Activated CD4-positive, alpha-beta T cell treated with anti-CD3 and anti-CD28 coated beads, Interleukin-2, Interleukin-6, amounts not matched to agents 100 ng/mL and 50 ng/mL, durations not matched to agents 16 hours and 8 hours (primary cell): ENCODE data around the gene CIC.
A peak's percentile ranks its signal among the peaks of the same experiment; 100 is the strongest.
"Not testable (repeated sequence)": the region's sequence is repeated elsewhere in the genome, so short reads cannot be mapped to it uniquely, and the experiment has no call there.

Experiments
- DNase-seq: peaks from one replicate; pipeline ENCODE4 v3.0.0-alpha.2; 2020

CIC gene

GRCh38 chr19:42315024-42315423 is 46.0 kb downstream of the CIC start:
- DNase-seq = no peak

GRCh38 chr19:42316223-42317211 is 47.5 kb downstream of the CIC start:
- DNase-seq = no peak

DNA sequence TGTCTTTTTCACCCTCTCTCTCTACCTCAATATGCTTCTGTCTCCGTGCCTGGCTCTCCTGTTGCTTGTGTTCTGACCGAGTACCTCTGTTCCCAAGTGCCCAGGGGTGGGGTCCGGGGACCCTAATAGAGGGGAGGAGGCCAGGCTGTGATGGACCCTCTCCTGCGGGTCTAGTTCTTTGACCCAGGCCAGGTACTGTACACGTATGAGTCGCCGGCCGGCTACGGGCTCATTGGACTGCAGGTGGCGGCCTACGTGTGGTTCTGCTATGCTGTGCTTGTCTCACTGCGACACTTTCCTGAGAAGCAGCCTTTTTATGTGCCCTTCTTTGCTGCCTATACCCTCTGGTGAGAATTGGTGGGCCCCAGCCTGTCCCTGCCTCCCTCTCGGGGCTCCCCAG is 48.5 kb downstream of the CIC start:
- no peak for DNase-seq

GRCh38 chr19:42322305-42322704 is 53.3 kb downstream of the CIC start:
- no peak for DNase-seq

- no peak for DNase-seq
Measured at GRCh38 chr19:42323473-42323851, 54.4 kb downstream of the CIC start.

DNA sequence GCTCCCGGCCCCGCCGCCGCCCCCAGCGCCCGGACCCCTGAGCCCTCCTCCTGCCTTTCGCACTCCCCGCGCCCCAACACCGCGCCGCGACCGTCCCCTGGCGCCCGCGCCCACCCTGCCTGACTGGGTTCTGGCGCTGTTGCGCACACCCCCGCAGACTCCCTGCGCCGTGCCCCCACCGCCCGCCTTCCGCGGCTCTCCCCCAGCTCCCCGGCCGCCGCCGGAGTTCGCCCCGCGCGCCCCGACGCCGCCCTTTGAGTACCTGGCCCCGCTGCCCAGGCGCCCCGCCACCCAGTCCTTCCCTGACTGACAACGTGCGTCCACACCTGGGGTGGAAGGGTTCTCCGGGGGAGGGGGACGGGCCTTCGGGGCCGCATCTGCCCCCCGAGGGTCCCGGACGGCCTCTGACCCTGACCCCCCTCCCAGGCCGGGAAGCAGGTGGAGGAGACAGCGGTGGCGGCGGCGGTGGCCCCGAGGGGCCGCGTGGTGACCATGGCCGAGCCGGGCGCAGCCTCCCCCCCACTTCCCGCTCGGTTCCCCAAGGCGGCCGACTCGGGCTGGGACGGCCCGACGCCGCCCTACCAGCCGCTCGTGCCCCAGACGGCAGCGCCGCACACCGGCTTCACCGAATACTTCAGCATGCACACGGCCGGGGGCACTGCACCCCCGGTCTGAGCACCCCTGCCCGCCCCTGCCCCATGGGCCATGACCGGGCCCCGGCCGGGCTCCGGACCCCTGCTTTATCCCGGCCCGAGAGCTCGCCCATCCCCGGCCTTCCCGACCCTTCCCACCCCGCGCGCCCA is 55.0 kb downstream of the CIC start:
- peak; percentile 33 for DNase-seq

GRCh38 chr19:42324655-42325307 is 55.7 kb downstream of the CIC start:
- no peak for DNase-seq

GRCh38 chr19:42325308-42325895 is 56.4 kb downstream of the CIC start, which contains the start of gene MEGF8:
MEGF8 (plus strand) TSS chr19:42325635; CDS start chr19:42326244, 609 bp downstream.
- DNase-seq = peak; percentile 99

GRCh38 chr19:42325896-42326771 is 57.1 kb downstream of the CIC start:
- DNase-seq = peak; percentile 29

- no peak for DNase-seq
Measured at GRCh38 chr19:42326969-42327368, 57.9 kb downstream of the CIC start.

- no peak for DNase-seq
Measured at GRCh38 chr19:42327381-42327780, 58.3 kb downstream of the CIC start.

DNA sequence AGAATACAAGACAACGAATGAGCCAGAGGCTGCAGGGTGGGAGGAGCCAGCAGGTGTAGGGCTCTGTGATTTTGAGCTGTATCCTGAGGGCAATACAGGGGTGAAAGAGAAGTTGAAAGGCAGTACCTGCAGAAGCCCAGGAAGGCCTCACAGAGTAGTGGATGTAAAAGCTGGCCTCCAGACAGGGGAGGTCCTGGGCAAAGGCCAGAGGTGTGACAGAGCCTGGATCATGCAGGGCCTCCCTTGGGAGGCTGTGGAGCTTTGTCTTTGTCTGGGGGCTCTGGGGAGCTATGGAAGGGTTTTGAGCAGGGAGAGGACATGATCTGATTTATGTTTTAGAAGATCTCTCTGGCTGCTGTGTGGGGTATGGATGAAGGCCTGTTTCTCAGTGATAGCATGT is 59.1 kb downstream of the CIC start:
- no peak for DNase-seq

DNA sequence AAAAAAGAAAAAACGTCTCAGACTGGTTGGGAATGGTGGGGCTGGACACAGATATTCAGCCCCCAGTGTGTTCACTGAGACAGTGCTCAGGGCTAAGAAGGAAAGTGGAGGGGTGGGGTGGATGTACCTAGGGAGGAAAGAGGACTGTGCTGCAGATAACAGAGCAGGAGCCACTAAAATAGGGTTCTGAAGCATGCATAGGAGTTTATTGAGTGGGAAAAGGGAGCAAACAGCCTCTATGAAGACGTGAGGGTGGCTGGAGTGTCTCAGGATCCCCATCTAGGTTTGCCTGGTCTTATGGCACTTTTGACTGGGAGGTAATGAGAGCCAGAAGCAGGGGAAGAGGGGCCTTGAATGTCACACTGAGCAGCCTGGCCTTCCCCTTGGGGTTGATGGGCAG is 59.8 kb downstream of the CIC start:
- DNase-seq = no peak

DNA sequence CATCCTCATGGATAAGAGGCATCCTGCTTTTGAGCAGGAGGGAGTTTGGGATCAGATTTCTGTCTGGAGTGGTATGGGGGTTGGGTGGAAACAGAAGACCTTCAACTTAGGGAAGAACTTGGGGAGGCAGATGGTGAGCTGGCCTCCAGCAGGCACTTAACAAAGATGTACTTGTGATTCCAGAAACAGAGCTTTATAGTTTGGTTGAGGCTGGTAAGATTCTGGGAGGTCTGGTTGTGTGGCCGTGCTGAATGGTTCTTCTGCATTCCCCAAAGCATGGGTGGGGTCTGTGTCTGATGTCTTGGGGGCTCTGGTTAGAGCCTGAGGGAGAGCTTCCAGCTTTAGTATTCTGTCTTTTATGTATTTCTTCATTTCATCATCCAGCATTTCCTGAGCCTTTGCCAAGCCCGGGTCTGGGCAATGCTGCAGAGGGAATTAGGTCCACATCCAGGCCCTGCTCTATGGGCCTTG is 61.2 kb downstream of the CIC start:
- DNase-seq = no peak

DNA sequence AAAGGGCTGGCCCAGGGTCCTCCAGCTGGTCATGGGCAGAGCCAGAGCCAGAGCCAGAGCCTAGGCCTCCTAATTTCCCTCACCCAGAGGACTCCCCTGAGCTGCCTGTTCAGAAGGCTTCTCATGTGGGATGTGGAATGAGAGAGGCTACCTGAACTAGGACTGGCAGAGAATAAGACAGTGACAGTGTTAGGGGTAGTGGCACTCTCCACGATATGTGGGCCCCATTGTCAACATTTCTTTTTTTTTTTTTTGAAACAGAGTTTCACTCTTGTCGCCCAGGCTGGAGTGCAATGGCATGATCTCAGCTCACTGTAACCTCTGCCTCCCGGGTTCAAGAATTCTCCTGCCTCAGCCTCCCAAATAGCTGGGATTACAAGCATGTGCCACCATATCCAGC is 62.3 kb downstream of the CIC start:
- not testable (repeated sequence) for DNase-seq

GRCh38 chr19:42332059-42332458 is 63.0 kb downstream of the CIC start:
- DNase-seq = no peak

- no peak for DNase-seq
Measured at GRCh38 chr19:42333018-42333417, 64.0 kb downstream of the CIC start.

DNA sequence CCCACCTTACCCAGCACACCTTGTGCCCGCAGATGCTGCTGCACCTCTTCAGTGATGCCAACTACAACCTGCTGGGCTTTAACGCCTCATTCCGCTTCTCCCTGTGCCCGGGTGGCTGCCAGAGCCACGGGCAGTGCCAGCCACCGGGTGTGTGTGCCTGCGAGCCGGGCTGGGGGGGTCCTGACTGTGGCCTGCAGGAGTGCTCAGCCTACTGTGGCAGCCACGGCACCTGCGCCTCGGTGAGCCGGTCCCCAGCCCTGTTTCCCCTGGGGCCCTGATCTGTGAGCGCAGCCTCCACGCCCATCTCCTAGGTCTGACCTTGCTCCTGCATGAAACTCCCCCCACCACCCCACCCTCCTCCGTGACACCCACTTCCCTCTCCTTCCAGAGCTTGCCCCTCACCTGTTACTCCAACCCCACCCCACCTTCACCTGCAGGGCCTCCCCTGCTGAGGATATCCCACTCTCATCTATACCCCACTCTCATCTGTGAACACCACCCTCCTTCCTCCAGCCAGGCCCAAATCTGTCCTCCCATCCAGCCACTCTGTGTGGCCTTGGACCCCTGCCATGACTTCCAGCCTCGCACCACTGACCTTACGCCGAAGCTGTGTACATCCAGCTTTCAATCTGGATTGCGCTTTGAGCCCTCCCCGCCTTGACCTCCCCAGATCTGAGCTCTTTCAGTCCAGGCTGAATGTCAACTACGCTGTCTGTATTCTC is 65.1 kb downstream of the CIC start:
- no peak for DNase-seq

DNA sequence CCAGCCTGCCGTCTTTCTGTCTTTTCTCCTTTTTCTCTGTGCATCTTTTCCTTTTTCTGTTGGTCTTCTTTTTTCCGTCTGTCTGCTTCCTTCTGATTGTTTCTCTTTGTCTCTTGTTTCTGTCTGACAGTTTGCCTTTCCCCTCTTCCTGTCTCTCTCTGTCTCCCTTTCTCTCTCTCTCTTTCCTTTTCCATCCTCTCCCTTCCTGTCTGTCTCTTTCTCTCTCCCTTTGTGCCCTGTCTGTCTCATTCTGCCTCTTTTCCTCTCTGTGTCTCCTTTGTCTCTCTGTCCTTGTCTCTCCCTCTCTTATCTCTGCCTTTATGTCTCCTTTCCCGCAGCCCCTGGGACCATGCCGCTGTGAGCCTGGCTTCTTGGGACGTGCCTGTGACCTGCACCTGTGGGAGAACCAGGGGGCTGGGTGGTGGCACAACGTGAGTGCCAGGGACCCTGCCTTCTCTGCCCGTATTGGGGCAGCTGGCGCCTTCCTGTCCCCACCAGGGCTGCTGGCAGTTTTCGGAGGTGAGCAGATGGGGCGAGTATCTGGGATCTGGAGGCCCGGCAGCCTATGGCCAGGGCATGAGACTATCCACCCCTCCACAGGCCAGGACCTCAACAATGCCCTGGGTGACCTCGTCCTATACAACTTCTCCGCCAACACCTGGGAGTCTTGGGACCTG is 65.8 kb downstream of the CIC start:
- DNase-seq = no peak

- DNase-seq = no peak
Measured at GRCh38 chr19:42335374-42335936, 66.4 kb downstream of the CIC start.
